ENCODE measurements around the gene TPRA1. TPM values are rescaled to one million over a fixed set of nuclear protein-coding genes. Genes with fewer than 3 reads are reported as not detected.

Gene TPRA1
- total and polyA plus RNA-seq, 9 of the 15 experiments (the other 6 are each of a cell fraction or from before 2014, with no cell fraction given) = 0.66 to 21.5 (median 11.1) TPM

DNA sequence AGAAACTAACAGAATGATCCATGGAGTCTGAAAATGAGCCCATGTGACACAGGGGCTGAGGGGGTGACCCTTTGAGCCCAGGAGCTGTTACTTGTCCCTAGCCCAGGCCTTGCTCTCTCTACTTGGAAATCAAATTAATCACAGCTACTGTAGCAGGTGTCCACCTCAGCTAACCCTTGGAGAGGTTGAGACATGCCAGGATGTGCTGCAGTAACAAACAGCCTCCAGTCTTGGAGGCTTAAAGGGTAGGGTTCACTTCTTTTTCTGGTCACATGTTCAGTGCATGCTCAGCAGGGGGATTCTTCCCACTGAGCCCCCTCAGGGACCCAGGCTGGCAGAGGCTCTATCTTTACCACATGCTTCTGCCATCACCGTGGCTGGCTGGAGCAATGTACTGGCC is 21.4 kb downstream of the TPRA1 start:
- H3K4me2 ChIP-seq (ENCODE audit: insufficient read depth, low read length) = no peak overlapping the region
- H4K20me1 ChIP-seq (replicated peaks; ENCODE audit: control insufficient read depth, insufficient read depth, low read length) = no peaks in the 10 kb centered on the region
- peaks cover 0 to 21% of the 10 kb centered on the region in 2 experiments; a peak in 2 of 5 replicates for H3K27me3 ChIP-seq (ENCODE audit: control insufficient read depth in 2 of 2, insufficient read depth in 2 of 2, low read length in 2 of 2)
- ChIA-PET POLR2A (no interaction called here), CTCF (ENCODE audit: low intra/inter-chr PET ratio) (no interaction called here)
- 17% methylated on average over 1 of the region's 1 CpG for WGBS (ENCODE audit: insufficient coverage, low coverage, missing lambda C conversion rate)
- H3K79me2 ChIP-seq (ENCODE audit: control insufficient read depth, insufficient read depth, low read length) = no peaks in the 10 kb centered on the region
- no peak for ATAC-seq
- intact Hi-C loops (cut with micrococcal nuclease) = no loop called here
- no peaks in the 10 kb centered on the region for H3K9me3 ChIP-seq (replicated peaks; ENCODE audit: control insufficient read depth, insufficient read depth, low read depth, low read length)
- TF ChIP-seq ZNF12 (CRISPR knock-in tag; IDR thresholded peaks at IDR 0.05) = 0 out of 2 replicates have a peak, but pooled peaks have one; percentile 52
- no peak for TF ChIP-seq HMGN3 (IDR thresholded peaks at IDR 0.05; ENCODE audit: borderline replicate concordance, extremely low read depth, insufficient read length, low read depth, low read length)
- H3K9me1 ChIP-seq (ENCODE audit: control insufficient read depth, insufficient read depth, low read length) = no peaks in the 10 kb centered on the region
- no peak for FAIRE-seq
- no peak overlapping the region for H3K27ac ChIP-seq (ENCODE audit: extremely low read depth, low read depth, low read length)
- BruUV-seq (replicated peaks) = no TSS peak
- in situ Hi-C loops (cut with MboI) = no loop called here
- no peak overlapping the region for H3K9ac ChIP-seq (ENCODE audit: insufficient read depth in 1 of 2, low read depth in 2 of 2, low read length in 2 of 2)
- H2AFZ ChIP-seq (ENCODE audit: low read depth, low read length) = no peak overlapping the region
- no peak for DNase-seq (ENCODE audit: extremely low read depth in 1 of 4, low spot score in 3 of 4)
- no peak overlapping the region for H3K4me3 ChIP-seq
- peaks cover 0 to 11% of the 10 kb centered on the region in 2 experiments; a peak in 3 of 5 replicates for H3K4me1 ChIP-seq (replicated peaks in 1 of 2; ENCODE audit: control insufficient read depth in 2 of 2, insufficient read depth in 2 of 2, low read length in 2 of 2)
- H3K36me3 ChIP-seq (ENCODE audit: control insufficient read depth, insufficient read depth, low read length) = peaks cover 16% of the 10 kb centered on the region; the same call in 2 of the 3 replicates

DNA sequence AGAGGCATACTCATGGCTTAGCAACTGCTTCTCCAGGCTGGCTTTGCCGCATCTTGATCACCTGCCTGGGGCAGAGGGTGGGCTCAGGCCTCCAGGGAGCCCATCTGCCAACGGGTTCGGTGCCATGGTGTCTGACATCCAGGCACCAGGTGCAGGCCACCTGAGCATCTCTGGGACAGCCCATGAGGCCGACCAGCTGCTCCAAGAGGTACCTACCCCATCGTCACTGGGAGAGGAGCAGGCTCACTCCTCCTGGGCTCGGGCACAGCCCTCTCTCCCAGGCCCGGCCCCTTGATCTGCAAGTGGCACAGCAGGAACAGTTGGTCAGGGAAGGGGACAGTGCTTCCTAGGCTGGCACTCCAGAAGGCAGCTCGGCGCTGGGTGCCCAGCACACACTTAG is 21.9 kb downstream of the TPRA1 start:
- Histone ChIP-seq H3K9ac (ENCODE audit: insufficient read depth in 1 of 2, low read depth in 2 of 2, low read length in 2 of 2) (no peak overlapping the region), H3K4me2 (ENCODE audit: insufficient read depth, low read length) (no peak overlapping the region), H3K79me2 (ENCODE audit: control insufficient read depth, insufficient read depth, low read length) (no peaks in the 10 kb centered on the region), H4K20me1 (replicated peaks; ENCODE audit: control insufficient read depth, insufficient read depth, low read length) (no peaks in the 10 kb centered on the region), H3K9me1 (ENCODE audit: control insufficient read depth, insufficient read depth, low read length) (no peaks in the 10 kb centered on the region), H3K9me3 (replicated peaks; ENCODE audit: control insufficient read depth, insufficient read depth, low read depth, low read length) (no peaks in the 10 kb centered on the region), H2AFZ (ENCODE audit: low read depth, low read length) (no peak overlapping the region), H3K4me1 (replicated peaks in 1 of 2; ENCODE audit: control insufficient read depth in 2 of 2, insufficient read depth in 2 of 2, low read length in 2 of 2) (peaks cover 0 to 5% of the 10 kb centered on the region in 2 experiments; a peak in 2 of 5 replicates), H3K27me3 (ENCODE audit: control insufficient read depth in 2 of 2, insufficient read depth in 2 of 2, low read length in 2 of 2) (peaks cover 0 to 27% of the 10 kb centered on the region in 2 experiments; a peak in 2 of 5 replicates), H3K27ac (ENCODE audit: extremely low read depth, low read depth, low read length) (no peak overlapping the region), H3K4me3 (no peak overlapping the region), H3K36me3 (ENCODE audit: control insufficient read depth, insufficient read depth, low read length) (peaks cover 11% of the 10 kb centered on the region; the same call in 2 of the 3 replicates)
- intact Hi-C loops (cut with micrococcal nuclease) = no loop called here
- no peak for ATAC-seq
- in situ Hi-C loops (cut with MboI) = no loop called here
- ChIA-PET CTCF (ENCODE audit: low intra/inter-chr PET ratio) (no interaction called here), POLR2A (no interaction called here)
- no peak for FAIRE-seq
- no peak for DNase-seq (ENCODE audit: extremely low read depth in 1 of 4, low spot score in 3 of 4)
- BruUV-seq (replicated peaks) = no TSS peak
- 21% methylated on average over 8 of the region's 9 CpGs for WGBS (ENCODE audit: insufficient coverage, low coverage, missing lambda C conversion rate)
- TF ChIP-seq ZNF354B (CRISPR knock-in tag; IDR thresholded peaks at IDR 0.05) (no peak), KAT7 (CRISPR knock-in tag; IDR thresholded peaks at IDR 0.05; ENCODE audit: borderline replicate concordance) (no peak), CAMTA2 (CRISPR knock-in tag; conservative IDR thresholded peaks at IDR 0.05) (no peak), RCOR1 (IDR thresholded peaks at IDR 0.05; ENCODE audit: borderline replicate concordance in 1 of 2, low read depth in 2 of 2, low read length in 2 of 2) (no peak), KLF13 (tag; IDR thresholded peaks at IDR 0.05; ENCODE audit: borderline replicate concordance, low read depth) (no peak), SNRNP70 (optimal IDR thresholded peaks at IDR 0.05; ENCODE audit: low read depth, low read length) (no peak), CREM (IDR thresholded peaks at IDR 0.05; ENCODE audit: low read depth) (no peak), SMAD2 (IDR thresholded peaks at IDR 0.05; ENCODE audit: low read depth, low read length) (no peak), ZSCAN29 (IDR thresholded peaks at IDR 0.05) (no peak), HCFC1 (IDR thresholded peaks at IDR 0.05; ENCODE audit: low read depth, low read length) (no peak), PYGO2 (tag; IDR thresholded peaks at IDR 0.05) (no peak), LEF1 (IDR thresholded peaks at IDR 0.05) (no peak), SP1 (CRISPR knock-in tag; IDR thresholded peaks at IDR 0.05) (no peak), HNRNPUL1 (IDR thresholded peaks at IDR 0.05; ENCODE audit: low read length) (no peak)
- TF ChIP-seq, protein P1, sequence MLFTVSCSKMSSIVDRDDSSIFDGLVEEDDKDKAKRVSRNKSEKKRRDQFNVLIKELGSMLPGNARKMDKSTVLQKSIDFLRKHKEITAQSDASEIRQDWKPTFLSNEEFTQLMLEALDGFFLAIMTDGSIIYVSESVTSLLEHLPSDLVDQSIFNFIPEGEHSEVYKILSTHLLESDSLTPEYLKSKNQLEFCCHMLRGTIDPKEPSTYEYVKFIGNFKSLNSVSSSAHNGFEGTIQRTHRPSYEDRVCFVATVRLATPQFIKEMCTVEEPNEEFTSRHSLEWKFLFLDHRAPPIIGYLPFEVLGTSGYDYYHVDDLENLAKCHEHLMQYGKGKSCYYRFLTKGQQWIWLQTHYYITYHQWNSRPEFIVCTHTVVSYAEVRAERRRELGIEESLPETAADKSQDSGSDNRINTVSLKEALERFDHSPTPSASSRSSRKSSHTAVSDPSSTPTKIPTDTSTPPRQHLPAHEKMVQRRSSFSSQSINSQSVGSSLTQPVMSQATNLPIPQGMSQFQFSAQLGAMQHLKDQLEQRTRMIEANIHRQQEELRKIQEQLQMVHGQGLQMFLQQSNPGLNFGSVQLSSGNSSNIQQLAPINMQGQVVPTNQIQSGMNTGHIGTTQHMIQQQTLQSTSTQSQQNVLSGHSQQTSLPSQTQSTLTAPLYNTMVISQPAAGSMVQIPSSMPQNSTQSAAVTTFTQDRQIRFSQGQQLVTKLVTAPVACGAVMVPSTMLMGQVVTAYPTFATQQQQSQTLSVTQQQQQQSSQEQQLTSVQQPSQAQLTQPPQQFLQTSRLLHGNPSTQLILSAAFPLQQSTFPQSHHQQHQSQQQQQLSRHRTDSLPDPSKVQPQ (CRISPR knock-in tag; IDR thresholded peaks at IDR 0.05; ENCODE audit: borderline replicate concordance) = no peak
